HG03558 (cell line): Measurements from ENCODE around the gene STIM1.

Experiments
- ATAC-seq: cut with Tn5 transposase; IDR thresholded peaks from one replicate; pipeline ENCODE4 v1.9.1; 2021; ENCODE audit warnings: moderate number of reproducible peaks; ENCODE audit not compliant: unreplicated experiment; ENCODE audit errors: extremely low read depth

Gene STIM1

GRCh38 chr11:3964056-3964455, 108.6 kb downstream of the STIM1 start:
- ATAC-seq: no peak

- no peak for ATAC-seq
Observed at GRCh38 chr11:3964935-3965604, 109.6 kb downstream of the STIM1 start.

- ATAC-seq: no peak
Observed at GRCh38 chr11:3967695-3968094, 112.2 kb downstream of the STIM1 start.

GRCh38 chr11:3969200-3969599, 113.7 kb downstream of the STIM1 start:
- ATAC-seq: no peak

- ATAC-seq: no peak
Observed at GRCh38 chr11:3969613-3970012, 114.1 kb downstream of the STIM1 start.

- ATAC-seq: no peak
Observed at GRCh38 chr11:3970108-3970507, 114.6 kb downstream of the STIM1 start.

DNA sequence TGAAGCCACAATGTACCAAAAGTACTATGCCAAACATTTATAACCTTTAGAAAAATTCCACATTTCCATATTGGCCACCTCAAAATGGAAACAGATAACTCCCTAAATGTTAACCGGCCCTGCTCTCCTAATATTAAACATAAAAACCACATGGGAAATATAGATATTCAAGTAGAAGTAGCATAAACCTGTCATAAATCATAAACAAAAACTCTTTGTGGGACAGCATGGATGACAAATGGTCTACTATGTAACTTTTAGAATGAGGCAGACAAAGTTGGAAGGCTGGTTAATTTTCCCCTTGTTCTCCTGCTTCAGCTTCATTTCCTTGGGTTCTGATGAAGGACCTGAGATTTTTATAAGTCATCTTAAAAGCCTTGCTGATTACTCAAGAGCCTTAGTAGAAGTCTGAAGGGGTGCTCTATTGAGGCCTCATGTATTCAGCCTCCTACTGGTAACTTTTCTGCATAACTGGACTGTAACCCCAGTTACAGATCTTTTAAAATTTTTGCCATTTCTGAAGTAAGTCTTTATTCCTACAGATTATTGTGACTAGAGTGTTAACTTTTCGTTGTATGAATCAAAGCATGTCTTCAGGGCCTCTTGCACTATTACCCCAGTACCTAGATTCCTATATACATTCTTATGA, 116.4 kb downstream of the STIM1 start:
- ATAC-seq: no peak

- no peak for ATAC-seq
Observed at GRCh38 chr11:3972431-3972830, 117.0 kb downstream of the STIM1 start.

DNA sequence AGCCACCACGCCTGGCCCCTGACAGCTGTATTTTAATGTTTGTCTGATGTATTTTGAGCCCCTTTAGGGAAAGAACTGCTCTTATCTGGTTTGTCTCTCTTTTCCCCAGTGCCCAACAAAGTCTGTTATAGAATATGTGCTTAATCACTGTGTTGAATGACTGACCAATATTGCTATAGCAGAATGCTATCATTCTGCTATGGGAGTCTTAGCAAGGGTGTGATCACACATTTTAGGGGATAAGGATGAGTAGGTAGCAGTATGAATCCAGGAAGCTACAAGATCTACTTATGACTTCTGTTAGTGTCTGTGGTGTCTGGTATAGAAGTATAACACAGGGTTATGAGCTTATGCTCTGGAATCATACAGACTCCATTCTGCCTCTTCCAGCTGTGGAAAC, 121.6 kb downstream of the STIM1 start:
- no peak for ATAC-seq

- ATAC-seq: no peak
Observed at GRCh38 chr11:3981084-3981633, 125.7 kb downstream of the STIM1 start.

- ATAC-seq: no peak
Observed at GRCh38 chr11:3982431-3982830, 127.0 kb downstream of the STIM1 start.

DNA sequence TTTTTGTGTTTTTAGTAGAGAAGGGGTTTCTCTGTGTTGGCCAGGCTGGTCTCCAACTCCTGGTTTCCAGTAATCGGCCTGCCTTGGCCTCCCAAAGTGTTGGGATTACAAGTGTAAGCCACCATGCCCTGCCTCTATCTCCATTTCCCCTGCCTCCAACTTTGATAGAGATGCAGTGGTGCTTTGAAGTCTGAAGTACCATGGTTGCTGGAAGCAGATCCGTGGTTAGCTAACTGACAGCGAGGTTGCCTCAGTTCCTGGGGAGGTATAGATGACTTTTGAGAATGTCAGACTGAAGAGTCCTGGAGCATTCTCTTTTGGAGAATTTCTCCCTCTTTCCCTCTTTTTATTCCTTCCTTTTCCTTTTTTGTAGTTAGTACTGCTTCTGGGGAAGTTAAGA, 127.6 kb downstream of the STIM1 start:
- no peak for ATAC-seq

DNA sequence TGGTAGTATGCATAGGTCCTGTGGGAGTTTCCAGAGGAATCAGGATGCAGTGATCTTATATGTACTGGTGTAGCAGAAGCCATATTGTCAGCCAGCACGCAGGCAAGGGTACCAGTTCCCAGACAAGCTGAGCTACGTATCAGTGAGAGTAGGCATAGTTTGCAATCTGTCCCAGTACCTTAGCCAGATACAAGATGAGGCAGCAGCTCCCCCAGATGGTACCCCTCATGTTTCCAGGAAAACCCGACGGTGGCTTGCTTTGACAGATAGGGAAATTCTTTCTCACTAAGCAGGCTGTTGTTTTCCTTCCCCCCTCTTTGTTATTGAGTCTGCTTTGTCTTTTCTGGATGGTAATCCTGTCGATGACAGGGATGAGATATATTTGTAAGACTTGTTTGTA, 129.4 kb downstream of the STIM1 start:
- no peak for ATAC-seq

GRCh38 chr11:3985631-3986030, 130.2 kb downstream of the STIM1 start:
- ATAC-seq: no peak

DNA sequence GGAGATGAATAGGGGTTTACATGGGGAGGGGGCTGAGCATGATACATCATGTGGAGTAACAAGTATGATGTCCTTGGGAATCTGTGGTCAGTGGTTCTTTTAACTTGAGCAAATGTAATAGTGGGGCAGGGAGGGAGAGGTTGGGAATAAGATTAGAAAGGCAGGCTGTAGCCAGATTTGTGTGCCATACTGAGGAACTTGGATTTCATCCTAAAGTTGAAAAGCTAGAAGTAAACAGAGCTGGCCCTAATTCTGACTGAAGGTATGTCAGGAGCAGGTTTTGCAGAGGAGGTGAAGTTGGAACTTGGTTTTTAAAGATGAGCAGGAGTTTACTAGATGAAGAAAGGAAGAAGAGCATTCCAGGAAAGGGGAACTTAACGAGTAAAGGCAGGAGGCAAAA, 130.8 kb downstream of the STIM1 start:
- ATAC-seq: no peak

DNA sequence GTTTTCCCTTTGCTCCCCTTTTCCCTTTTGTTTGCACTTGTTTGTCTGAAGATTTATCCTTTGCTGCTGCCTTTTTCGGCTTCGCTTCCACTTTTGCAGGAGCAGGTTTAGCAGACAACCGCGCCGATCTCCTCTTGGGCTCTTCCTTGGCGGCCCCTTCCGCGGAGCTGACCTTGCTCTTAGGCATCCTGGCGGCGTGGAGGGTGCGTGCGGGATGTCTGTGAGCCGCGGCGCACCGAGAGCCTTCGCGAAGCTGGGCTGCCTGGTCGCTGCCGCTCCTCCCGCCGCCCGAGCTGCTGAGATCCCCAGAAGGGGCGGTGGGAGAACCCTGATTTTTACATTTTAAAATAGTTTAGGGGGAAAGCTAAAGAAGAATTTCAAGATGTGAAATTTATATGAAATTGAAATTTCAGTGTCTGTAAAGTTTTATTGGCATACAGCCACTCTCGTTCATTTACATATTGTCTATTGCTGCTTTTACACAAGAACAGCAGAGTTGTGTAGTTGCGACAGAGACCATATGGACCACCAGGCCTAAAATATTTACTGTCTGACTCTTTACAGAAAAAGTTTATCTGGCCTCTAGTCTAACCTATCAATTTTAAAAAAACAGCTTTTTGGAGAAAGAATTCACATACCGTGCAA, 133.9 kb downstream of the STIM1 start:
- no peak for ATAC-seq

DNA sequence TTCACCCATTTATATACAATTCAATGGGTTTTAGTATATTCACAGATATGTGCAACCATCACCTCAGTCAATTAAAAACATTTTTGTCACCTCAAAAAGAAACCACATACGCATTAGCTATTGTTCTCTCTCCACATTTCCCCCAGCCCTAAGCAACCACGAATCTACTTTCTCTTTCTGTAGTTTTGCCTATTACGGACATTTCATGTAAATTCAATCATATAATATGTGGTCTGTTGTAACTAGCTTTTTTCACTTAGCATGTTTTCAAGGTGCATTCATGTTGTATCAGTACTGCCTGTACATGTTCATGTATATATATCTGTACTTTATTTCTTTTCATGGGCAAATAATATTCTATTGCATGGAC, 134.4 kb downstream of the STIM1 start:
- ATAC-seq: no peak

DNA sequence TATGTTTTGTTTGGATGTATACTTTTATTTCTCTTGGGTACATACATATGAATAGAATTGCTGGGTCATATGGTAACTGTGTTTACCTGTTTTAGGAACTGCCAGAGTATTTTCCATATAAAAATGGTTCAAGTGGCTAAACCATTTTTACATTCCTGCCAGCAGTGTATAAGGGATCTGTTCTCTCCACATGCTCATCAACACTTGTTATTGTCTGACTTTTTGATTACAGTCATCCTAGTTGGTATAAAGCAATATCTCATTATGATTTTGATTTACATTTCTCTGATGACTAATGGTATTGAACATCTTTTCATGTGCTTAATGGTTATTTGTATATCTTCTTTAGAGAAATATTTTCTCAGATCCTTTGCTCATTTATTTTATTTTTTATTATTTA, 134.9 kb downstream of the STIM1 start:
- no peak for ATAC-seq

- ATAC-seq: no peak
Observed at GRCh38 chr11:3992964-3993363, 137.5 kb downstream of the STIM1 start.

DNA sequence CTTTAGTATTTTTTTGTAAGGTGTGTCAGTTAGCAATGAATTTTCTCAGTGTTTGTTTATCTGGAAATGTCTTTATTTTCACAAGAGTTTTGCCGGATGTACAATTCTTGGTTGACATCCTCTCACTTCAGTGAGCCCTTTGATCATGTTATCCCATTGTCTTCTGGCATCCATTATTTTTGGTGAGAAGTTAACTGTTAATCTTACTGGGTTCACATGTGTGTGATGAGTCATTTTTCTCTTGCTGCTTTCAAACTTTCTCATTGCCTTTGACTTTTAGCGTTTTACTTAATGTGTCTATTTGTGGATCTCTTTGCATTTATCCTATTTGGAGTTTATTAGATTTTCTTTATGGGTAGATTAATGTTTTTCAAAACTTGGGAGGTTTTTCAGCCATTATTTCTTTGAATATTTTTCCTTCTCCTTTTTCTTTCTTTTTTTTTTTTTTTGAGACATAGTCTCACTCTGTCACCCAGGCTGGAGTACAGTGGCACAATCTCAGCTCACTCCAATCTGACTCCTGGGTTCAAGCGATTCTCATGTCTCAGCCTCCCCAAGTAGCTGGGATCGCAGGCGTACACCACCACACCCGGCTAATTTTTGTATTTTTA, 138.7 kb downstream of the STIM1 start:
- no peak for ATAC-seq

DNA sequence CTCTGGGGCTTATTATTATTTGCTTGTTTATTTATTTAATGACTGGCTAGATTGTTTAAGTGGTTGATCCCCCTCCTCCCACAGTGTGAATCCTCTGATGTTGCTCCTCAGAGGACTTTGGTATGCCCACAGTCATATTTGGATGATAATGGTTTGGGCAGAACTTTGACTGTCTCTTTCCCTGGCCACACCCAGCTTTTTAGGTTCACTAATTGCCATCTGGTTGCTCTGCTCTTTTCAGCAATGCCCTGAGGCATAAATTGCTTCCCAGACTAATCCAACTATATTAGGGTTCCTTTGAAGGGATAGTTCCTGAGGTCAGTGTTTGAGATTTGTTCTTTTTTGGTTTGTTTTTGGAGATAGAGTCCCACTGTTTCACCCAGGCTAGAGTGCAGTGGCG, 139.8 kb downstream of the STIM1 start:
- no peak for ATAC-seq
